ENCODE data around the gene CDKAL1. TPM values are rescaled to one million over a fixed set of nuclear protein-coding genes. Genes with fewer than 3 reads are reported as not detected.
"Not testable (repeated sequence)": the region's sequence is repeated elsewhere in the genome, so short reads cannot be mapped to it uniquely, and the experiment has no call there.

The CDKAL1 gene
- total RNA-seq, 2 experiments from 2014 or later, result 22.6 to 22.7 TPM

DNA sequence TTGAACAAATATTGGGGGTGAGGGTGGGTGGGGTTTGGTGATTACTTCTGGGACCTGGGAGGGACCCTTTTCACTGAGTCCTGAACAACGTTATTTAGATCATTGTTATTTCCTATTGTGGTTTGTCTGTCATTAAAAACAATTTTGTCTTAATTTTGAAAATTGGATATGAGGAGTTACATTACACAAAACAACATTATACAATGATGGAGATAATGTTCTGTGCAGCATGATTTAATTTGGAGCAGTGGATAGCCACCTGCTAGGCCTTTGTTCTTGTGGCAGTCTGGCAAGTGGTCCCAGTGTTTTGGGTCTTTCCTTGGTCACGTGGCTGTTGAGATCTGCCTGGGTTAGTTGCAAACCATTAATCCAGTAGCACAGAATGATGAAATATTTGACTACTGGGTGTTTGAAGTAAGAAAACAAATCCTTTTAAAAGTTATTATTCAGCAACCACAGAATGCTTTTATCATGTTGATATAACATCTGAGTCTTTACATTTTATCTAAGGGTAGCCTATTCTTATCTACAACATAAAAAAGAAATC is 172.8 kb downstream of the CDKAL1 start:
- Mint-ChIP-seq H3K27ac (no peak overlapping the region), H3K36me3 (peaks cover 18% of the 10 kb centered on the region), H3K4me3 (no peak overlapping the region), H3K9me3 (peaks cover 5% of the 10 kb centered on the region), H3K4me1 (peaks cover 53% of the 10 kb centered on the region), H3K27me3 (no peaks in the 10 kb centered on the region)
- DNase-seq, result no peak

- Mint-ChIP-seq H3K4me1 (peaks cover 47% of the 10 kb centered on the region), H3K27ac (no peak overlapping the region), H3K9me3 (peaks cover 4% of the 10 kb centered on the region), H3K4me3 (no peak overlapping the region), H3K27me3 (no peaks in the 10 kb centered on the region), H3K36me3 (peaks cover 16% of the 10 kb centered on the region)
- DNase-seq, result no peak
Observed at GRCh38 chr6:20707870-20708269, 173.6 kb downstream of the CDKAL1 start.

- Mint-ChIP-seq H3K9me3 (peaks cover 3% of the 10 kb centered on the region), H3K27ac (peak overlapping the region; percentile 36), H3K27me3 (no peaks in the 10 kb centered on the region), H3K4me3 (peak overlapping the region; percentile 27), H3K4me1 (peaks cover 46% of the 10 kb centered on the region), H3K36me3 (peaks cover 15% of the 10 kb centered on the region)
- DNase-seq, result peak; percentile 52
Observed at GRCh38 chr6:20708367-20709124, 174.3 kb downstream of the CDKAL1 start.

DNA sequence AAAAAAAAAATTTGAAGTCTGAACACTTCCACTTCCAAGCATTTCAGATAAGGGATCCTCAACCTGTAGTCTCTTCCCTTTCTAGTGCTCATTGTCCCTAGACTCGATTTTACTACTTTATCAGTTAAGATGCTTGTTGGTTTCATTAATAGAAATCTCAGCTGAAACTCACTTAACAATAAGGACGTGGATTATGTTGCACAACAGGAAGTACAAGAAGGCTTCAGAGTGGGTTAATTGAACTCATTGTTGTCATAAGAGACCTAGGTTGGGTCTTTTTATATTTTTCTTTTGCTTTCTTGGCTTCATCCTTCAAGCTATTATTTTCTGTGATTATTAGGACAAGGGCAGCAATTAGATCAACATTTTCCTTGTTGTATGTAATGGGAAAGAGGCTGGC is 175.2 kb downstream of the CDKAL1 start:
- Mint-ChIP-seq H3K36me3 (peaks cover 15% of the 10 kb centered on the region), H3K4me3 (no peak overlapping the region), H3K27me3 (no peaks in the 10 kb centered on the region), H3K27ac (no peak overlapping the region), H3K4me1 (peaks cover 40% of the 10 kb centered on the region), H3K9me3 (peaks cover 3% of the 10 kb centered on the region)
- no peak for DNase-seq

DNA sequence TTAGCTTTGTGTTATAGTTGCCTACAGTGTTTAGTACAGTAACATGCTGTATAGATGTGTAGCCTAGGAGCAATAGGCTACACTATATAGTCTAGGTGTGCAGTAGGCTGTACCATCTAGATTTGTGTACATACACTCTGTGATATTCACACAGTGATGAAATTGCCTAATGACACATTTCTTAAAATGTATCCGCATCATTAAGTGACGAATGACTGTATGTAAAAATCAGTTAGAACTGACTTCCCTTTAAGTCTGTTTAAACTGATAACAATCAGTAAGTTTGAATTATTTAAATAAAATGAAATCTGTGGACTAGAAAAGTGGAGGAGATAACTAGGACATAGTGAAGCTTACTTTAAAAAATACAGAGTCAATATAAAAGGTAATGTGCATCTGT is 176.1 kb downstream of the CDKAL1 start:
- peaks cover 3% of the 10 kb centered on the region for H3K9me3 Mint-ChIP-seq
- no peaks in the 10 kb centered on the region for H3K27me3 Mint-ChIP-seq
- no peak overlapping the region for H3K4me3 Mint-ChIP-seq
- H3K36me3 Mint-ChIP-seq, result peaks cover 15% of the 10 kb centered on the region
- H3K27ac Mint-ChIP-seq, result no peak overlapping the region
- peaks cover 40% of the 10 kb centered on the region for H3K4me1 Mint-ChIP-seq
- no peak for DNase-seq

- Mint-ChIP-seq H3K36me3 (peaks cover 12% of the 10 kb centered on the region), H3K4me3 (no peak overlapping the region), H3K4me1 (peaks cover 30% of the 10 kb centered on the region), H3K9me3 (peaks cover 3% of the 10 kb centered on the region), H3K27me3 (no peaks in the 10 kb centered on the region), H3K27ac (no peak overlapping the region)
- DNase-seq, result no peak
Observed at GRCh38 chr6:20711518-20711917, 177.3 kb downstream of the CDKAL1 start.

DNA sequence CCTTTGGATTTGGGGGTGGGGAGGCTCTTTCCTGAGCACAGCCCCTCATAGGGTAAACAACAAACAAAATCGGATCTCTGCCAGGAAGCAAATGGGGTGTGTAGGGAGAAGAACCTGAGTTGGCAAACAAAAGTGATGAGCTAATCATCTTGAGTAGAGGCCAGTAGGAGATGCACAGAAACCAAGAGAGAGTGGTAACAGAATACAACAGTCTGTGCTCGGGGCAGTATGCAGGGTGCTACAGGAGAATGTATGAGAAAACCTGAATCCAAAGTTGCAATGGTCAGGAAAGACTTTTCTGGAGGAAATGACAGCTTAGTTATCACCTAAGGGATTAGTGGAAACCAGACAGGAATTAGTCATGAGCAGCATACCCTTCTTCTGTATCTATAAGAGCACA is 177.8 kb downstream of the CDKAL1 start:
- no peak overlapping the region for H3K4me3 Mint-ChIP-seq
- no peaks in the 10 kb centered on the region for H3K27me3 Mint-ChIP-seq
- peaks cover 3% of the 10 kb centered on the region for H3K9me3 Mint-ChIP-seq

DNA sequence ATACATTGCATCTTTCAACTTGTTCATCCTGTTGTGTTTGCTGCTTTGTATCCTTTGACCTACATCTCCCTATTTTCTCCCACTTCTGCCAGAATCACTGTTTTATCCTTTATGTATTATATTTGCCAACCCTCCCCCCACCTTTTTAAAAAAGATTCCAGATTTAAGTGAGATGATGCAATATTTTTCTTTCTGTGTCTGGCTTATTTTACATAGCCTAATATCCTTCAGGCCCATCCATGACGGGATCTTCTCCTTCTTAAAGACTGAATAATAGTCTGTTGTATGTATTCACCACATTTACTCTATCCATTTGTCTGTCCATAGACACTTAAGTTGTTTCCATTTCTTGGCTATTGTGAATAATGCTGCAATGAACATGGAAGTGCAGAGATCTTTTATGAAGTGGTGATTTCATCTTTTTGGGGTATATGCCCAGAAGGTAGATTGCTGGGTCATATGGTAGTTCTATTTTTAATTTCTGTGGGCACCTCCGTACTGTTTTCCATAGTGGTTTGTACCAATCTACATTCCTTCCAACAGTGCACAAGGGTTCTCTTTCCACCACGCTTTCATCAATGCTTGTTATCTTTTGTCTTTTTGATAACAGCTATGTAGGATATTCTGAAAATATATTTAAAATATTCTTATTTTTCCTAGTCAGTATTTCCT is 181.0 kb downstream of the CDKAL1 start:
- peaks cover 13% of the 10 kb centered on the region for H3K36me3 Mint-ChIP-seq
- H3K9me3 Mint-ChIP-seq, result no peaks in the 10 kb centered on the region
- H3K4me3 Mint-ChIP-seq, result no peak overlapping the region
- no peaks in the 10 kb centered on the region for H3K27me3 Mint-ChIP-seq
- DNase-seq, result no peak
- H3K27ac Mint-ChIP-seq, result no peak overlapping the region
- peaks cover 28% of the 10 kb centered on the region for H3K4me1 Mint-ChIP-seq

More for the DNA sequence above, 177.8 kb downstream of the CDKAL1 start:
- Mint-ChIP-seq H3K27ac (no peak overlapping the region), H3K4me1 (peaks cover 27% of the 10 kb centered on the region), H3K36me3 (peaks cover 12% of the 10 kb centered on the region)
- no peak for DNase-seq

- no peak overlapping the region for H3K27ac Mint-ChIP-seq
- no peak for DNase-seq
- H3K36me3 Mint-ChIP-seq, result peaks cover 10% of the 10 kb centered on the region
- no peaks in the 10 kb centered on the region for H3K9me3 Mint-ChIP-seq
- H3K27me3 Mint-ChIP-seq, result no peaks in the 10 kb centered on the region
- peaks cover 24% of the 10 kb centered on the region for H3K4me1 Mint-ChIP-seq
- no peak overlapping the region for H3K4me3 Mint-ChIP-seq
Observed at GRCh38 chr6:20716865-20717264, 182.6 kb downstream of the CDKAL1 start.

GRCh38 chr6:20717743-20718142 is 183.5 kb downstream of the CDKAL1 start:
- Mint-ChIP-seq H3K36me3 (peaks cover 11% of the 10 kb centered on the region), H3K27ac (no peak overlapping the region), H3K4me1 (peaks cover 25% of the 10 kb centered on the region), H3K27me3 (no peaks in the 10 kb centered on the region), H3K9me3 (no peaks in the 10 kb centered on the region), H3K4me3 (no peak overlapping the region)
- DNase-seq, result no peak

- Mint-ChIP-seq H3K4me1 (peaks cover 30% of the 10 kb centered on the region), H3K27ac (peak overlapping the region; percentile 47), H3K27me3 (no peaks in the 10 kb centered on the region), H3K9me3 (no peaks in the 10 kb centered on the region), H3K36me3 (peaks cover 21% of the 10 kb centered on the region), H3K4me3 (no peak overlapping the region)
- no peak for DNase-seq
Observed at GRCh38 chr6:20718705-20719653, 184.7 kb downstream of the CDKAL1 start.

GRCh38 chr6:20719980-20720379 is 185.7 kb downstream of the CDKAL1 start:
- Mint-ChIP-seq H3K36me3 (peaks cover 21% of the 10 kb centered on the region), H3K27ac (peak overlapping the region; percentile 28), H3K4me1 (peaks cover 30% of the 10 kb centered on the region), H3K4me3 (no peak overlapping the region), H3K27me3 (no peaks in the 10 kb centered on the region), H3K9me3 (no peaks in the 10 kb centered on the region)
- no peak for DNase-seq

- not testable (repeated sequence) for H3K4me3 Mint-ChIP-seq, H3K9me3 Mint-ChIP-seq, DNase-seq, H3K27ac Mint-ChIP-seq, H3K27me3 Mint-ChIP-seq
- peaks cover 22% of the 10 kb centered on the region for H3K36me3 Mint-ChIP-seq
- H3K4me1 Mint-ChIP-seq, result peaks cover 30% of the 10 kb centered on the region
Observed at GRCh38 chr6:20721121-20721520, 186.9 kb downstream of the CDKAL1 start.

- Mint-ChIP-seq H3K27me3 (no peaks in the 10 kb centered on the region), H3K9me3 (no peaks in the 10 kb centered on the region), H3K36me3 (peaks cover 30% of the 10 kb centered on the region), H3K4me1 (peaks cover 30% of the 10 kb centered on the region), H3K27ac (no peak overlapping the region), H3K4me3 (no peak overlapping the region)
- no peak for DNase-seq
Observed at GRCh38 chr6:20722455-20722854, 188.2 kb downstream of the CDKAL1 start.

DNA sequence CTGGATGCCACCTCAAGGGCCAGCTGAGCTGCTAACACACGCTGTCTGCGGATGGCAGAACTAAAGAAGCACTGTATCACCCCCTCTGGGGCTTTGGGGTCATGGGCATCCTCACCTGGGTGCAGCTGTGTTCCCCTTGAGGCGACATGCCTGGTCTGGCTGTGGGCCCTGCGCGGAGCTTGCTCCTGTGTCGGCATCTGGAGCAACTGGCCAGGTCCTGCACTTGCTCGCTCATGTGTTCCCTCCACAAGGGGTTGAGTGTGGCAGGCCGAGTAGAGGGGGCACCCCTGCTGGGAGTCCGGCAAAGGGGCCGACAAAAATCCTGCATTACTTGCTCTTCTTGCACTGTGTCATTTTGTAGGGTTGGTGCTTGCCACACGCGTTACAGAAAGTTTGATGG is 189.0 kb downstream of the CDKAL1 start:
- DNase-seq, result no peak
- Mint-ChIP-seq H3K27ac (no peak overlapping the region), H3K4me3 (no peak overlapping the region), H3K4me1 (peaks cover 23% of the 10 kb centered on the region), H3K27me3 (no peaks in the 10 kb centered on the region), H3K9me3 (no peaks in the 10 kb centered on the region), H3K36me3 (peaks cover 30% of the 10 kb centered on the region)

Measured in activated naive CD8-positive, alpha-beta T cell treated with anti-CD3 and anti-CD28 coated beads for 36 hours (primary cell).